ENCODE data around the gene PIP5K1A. TPM values are rescaled to one million over a fixed set of nuclear protein-coding genes. Genes with fewer than 3 reads are reported as not detected.

Gene PIP5K1A
- total RNA-seq, 4 donors from 2014 or later, result 52.6 to 89.0 (median 62.4) TPM

DNA sequence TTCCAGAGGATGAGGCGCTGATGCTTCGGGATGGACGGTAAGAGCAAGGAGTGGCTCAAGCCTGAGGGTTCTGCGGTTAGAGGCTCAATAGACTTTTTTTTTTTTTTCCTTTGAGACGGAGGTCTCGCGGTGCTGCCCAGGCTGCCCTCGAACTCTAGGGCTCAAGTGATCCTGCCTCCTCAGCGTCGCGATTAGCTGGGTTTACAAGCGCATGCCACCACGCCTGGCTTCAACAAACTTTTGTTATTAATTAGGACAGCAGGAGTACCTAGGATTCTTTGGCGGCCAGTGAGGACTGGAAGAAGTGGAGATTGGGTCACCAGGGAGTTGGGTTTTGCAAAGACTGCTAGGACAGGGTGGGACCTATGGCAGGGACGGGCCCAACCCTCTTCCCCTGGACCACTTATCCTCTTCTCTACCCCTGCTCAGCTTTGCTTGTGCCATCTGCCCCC lies 31.8 kb upstream of the PIP5K1A start:
- Histone ChIP-seq H3K36me3 (peaks cover 0 to 52% (median 0%) of the 10 kb centered on the region in 3 donors), H3K9me3 (no peaks in the 10 kb centered on the region), H3K27ac (peak overlapping the region; percentile 70 to 95 (median 78)), H3K4me3 (peak overlapping the region; percentile 72 to 88 (median 76)), H3K27me3 (no peaks in the 10 kb centered on the region), H3K4me1 (peaks cover 5 to 43% (median 18%) of the 10 kb centered on the region in 4 donors)
- DNase-seq (ENCODE audit: low spot score in 2 of 2), result no peak
- WGBS, 2 donors, result 3 to 4% methylated on average over 15 of the region's 15 CpGs
- TF ChIP-seq POLR2A (IDR thresholded peaks at IDR 0.05), result no peak
- no peak for TF ChIP-seq EP300 (IDR thresholded peaks at IDR 0.05)
- TF ChIP-seq, protein P1, sequence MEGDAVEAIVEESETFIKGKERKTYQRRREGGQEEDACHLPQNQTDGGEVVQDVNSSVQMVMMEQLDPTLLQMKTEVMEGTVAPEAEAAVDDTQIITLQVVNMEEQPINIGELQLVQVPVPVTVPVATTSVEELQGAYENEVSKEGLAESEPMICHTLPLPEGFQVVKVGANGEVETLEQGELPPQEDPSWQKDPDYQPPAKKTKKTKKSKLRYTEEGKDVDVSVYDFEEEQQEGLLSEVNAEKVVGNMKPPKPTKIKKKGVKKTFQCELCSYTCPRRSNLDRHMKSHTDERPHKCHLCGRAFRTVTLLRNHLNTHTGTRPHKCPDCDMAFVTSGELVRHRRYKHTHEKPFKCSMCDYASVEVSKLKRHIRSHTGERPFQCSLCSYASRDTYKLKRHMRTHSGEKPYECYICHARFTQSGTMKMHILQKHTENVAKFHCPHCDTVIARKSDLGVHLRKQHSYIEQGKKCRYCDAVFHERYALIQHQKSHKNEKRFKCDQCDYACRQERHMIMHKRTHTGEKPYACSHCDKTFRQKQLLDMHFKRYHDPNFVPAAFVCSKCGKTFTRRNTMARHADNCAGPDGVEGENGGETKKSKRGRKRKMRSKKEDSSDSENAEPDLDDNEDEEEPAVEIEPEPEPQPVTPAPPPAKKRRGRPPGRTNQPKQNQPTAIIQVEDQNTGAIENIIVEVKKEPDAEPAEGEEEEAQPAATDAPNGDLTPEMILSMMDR (IDR thresholded peaks at IDR 0.05), result no peak

DNA sequence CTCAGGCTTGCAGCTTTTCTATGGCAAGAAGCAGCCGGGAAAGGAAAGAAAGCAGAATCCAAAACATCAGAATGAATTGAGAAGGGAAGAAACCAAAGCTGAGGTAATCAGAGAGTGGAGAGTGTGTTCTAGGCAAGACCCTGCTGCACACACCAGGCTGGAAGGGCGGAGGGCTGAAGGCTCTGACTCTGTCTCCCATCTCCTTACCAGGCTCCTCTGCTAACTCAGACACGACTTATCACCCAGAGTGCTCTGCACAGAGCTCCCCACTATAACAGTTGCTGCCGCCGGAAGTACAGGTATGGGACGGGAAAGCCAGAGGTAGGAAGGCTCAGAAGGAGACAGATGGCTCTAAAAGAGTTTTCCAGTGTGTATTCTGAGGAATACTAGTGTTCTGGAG lies 31.2 kb upstream of the PIP5K1A start:
- peak overlapping the region in 1 of 4 donors; percentile 79 for H3K4me3 ChIP-seq
- H3K9me3 ChIP-seq, result no peaks in the 10 kb centered on the region
- H3K27ac ChIP-seq, result no peak overlapping the region
- H3K36me3 ChIP-seq, result peaks cover 0 to 52% (median 0%) of the 10 kb centered on the region in 3 donors
- TF ChIP-seq EP300 (IDR thresholded peaks at IDR 0.05), result no peak
- TF ChIP-seq POLR2A (IDR thresholded peaks at IDR 0.05), result no peak
- TF ChIP-seq, protein P1 (IDR thresholded peaks at IDR 0.05), result no peak
- no peaks in the 10 kb centered on the region for H3K27me3 ChIP-seq
- H3K4me1 ChIP-seq, result peaks cover 5 to 43% (median 18%) of the 10 kb centered on the region in 4 donors
- DNase-seq (ENCODE audit: low spot score in 2 of 2), result no peak
- WGBS, 2 donors, result 80 to 92% methylated on average over 6 of the region's 6 CpGs

DNA sequence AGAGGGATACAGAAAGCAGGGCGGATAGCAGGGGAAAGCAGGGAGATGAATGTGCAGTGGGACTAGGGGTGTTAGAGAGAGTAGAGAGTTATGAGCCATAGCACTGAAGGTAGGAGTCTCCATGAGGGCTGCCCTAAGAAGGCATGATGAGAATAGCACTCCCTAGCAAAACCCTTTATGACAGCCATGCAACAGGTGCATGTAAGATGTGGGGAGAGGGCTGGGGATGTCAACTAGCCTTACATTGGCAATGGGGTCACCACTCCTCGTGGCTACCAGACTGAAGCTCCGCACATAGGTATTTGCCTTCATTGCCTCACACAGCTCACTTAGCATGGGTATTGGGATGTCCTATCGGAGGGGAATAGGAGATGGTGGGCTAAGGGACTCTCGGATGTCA lies 27.2 kb upstream of the PIP5K1A start:
- no peak overlapping the region for H3K27ac ChIP-seq
- no peak for TF ChIP-seq POLR2A (IDR thresholded peaks at IDR 0.05)
- TF ChIP-seq, protein P1 (IDR thresholded peaks at IDR 0.05), result no peak
- TF ChIP-seq EP300 (IDR thresholded peaks at IDR 0.05), result no peak
- H3K4me3 ChIP-seq, result no peak overlapping the region
- H3K9me3 ChIP-seq, result no peaks in the 10 kb centered on the region
- H3K4me1 ChIP-seq, result peaks cover 5 to 18% (median 10%) of the 10 kb centered on the region in 4 donors
- no peaks in the 10 kb centered on the region for H3K27me3 ChIP-seq
- DNase-seq (ENCODE audit: low spot score in 2 of 2), result no peak
- peaks cover 0 to 92% (median 4%) of the 10 kb centered on the region in 3 donors for H3K36me3 ChIP-seq
- WGBS, 2 donors, result 79 to 88% methylated on average over 5 of the region's 5 CpGs

DNA sequence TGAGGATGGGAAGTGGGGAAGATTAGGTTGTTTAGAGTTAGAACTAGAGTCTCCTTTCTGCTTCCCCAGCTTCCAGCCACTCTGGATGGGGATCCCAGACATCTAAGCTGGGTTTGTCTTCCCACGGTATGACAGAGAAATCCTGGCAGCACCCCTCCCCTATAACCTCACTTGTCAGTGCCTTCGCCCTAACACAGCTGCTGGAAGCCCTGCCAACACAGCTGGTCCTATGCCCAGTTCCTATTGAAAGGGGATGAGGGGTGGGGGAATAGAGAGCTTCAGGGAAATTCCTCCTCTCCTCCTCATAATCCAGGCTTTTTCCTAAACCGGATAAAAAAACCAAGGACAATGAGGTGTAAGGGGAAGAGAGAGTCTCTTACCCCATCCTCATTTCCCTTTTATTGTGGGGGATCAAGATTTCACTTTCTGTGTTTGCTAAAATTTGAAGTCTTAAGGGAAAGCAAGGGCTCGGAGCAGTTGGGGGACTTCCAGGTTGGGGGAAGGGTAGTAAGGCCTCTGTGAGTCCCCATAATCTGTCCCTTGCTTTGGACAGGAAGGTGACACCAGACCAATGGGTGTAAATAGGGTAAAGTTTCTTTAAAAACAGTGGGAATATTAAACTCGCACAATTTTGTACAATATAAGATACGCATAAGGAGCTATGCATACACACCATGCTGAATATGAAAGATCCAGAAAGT lies 23.2 kb upstream of the PIP5K1A start:
- 41 to 47% methylated on average over 6 of the region's 6 CpGs for WGBS, 2 donors
- H3K4me3 ChIP-seq, result no peak overlapping the region
- H3K27me3 ChIP-seq, result no peaks in the 10 kb centered on the region
- H3K36me3 ChIP-seq, result peaks cover 0 to 100% (median 17%) of the 10 kb centered on the region in 3 donors
- TF ChIP-seq EP300 (IDR thresholded peaks at IDR 0.05), result no peak
- no peak for TF ChIP-seq POLR2A (IDR thresholded peaks at IDR 0.05)
- TF ChIP-seq, protein P1 (IDR thresholded peaks at IDR 0.05), result no peak
- H3K4me1 ChIP-seq, result peaks cover 0 to 5% (median 0%) of the 10 kb centered on the region in 4 donors
- no peak for DNase-seq (ENCODE audit: low spot score in 2 of 2)
- H3K27ac ChIP-seq, result no peak overlapping the region
- no peaks in the 10 kb centered on the region for H3K9me3 ChIP-seq

DNA sequence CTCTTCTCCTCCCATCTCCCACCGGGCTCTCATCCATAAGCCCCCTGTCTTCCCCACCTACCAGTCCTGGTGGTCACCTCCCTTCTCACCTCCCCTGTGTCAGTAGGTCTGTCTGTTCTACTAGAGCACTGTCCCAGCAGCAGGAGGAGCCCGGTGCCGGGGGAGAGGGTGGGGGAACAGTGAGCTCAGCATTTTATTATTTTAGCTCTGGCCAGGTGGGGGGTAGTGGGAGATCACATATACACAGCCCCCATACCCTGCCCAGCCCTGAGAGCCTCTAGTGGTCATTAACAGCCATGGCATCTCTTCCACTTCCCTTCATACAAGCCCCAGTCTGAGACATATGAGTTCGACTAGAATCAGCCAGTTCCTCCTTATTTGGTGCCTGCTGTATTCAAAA lies 22.5 kb upstream of the PIP5K1A start, which contains the start of gene TMOD4:
Gene TMOD4 (minus strand): TSS at position 119 of the 400 bp plus-strand sequence. CDS start 1,106 bp downstream, outside the sequence.
- H3K36me3 ChIP-seq, result peaks cover 0 to 100% (median 22%) of the 10 kb centered on the region in 3 donors
- no peaks in the 10 kb centered on the region for H3K27me3 ChIP-seq
- peaks cover 0 to 5% (median 0%) of the 10 kb centered on the region in 4 donors for H3K4me1 ChIP-seq
- TF ChIP-seq EP300 (IDR thresholded peaks at IDR 0.05), result no peak
- TF ChIP-seq, protein P1 (IDR thresholded peaks at IDR 0.05), result peak in 4 of 5 experiments; percentile 17 to 26 (median 24)
- no peak for TF ChIP-seq POLR2A (IDR thresholded peaks at IDR 0.05)
- H3K4me3 ChIP-seq, result no peak within 1 kb of the TSS
- DNase-seq (ENCODE audit: low spot score in 2 of 2), result no peak
- H3K9me3 ChIP-seq, result no peaks in the 10 kb centered on the region
- 52 to 58% methylated on average over 4 of the region's 4 CpGs for WGBS, 2 donors
- no peak within 1 kb of the TSS for H3K27ac ChIP-seq
